ENCODE data around the gene MEIS2.

The MEIS2 gene

DNA sequence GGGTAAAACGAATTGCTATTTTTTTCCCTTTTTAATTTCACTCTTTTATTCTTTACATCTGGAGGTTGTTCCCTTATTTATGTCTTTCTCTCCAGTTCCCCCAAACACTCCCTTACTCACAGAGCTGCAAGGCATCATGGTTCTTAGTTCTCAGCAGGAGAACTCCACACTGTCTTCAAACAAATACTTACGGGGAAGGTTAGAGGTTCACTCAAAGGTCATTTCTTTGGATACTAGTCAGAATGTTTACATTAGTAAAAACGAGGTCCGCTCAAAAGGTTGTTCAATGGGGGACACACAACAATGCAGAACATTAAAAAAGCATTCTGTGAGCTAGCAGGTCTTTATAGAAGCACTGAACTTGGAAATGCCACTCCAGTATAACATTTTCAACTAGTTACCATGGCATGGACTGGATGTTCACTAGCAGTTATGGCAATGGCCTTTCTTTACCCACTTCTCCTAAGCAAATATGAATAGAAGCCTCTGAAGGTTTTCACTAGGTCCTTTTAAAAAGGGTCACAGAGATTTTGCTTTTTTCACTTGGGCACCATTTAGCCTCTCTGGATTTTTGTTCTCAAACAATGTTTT, 201.7 kb downstream of the MEIS2 start:
- Histone ChIP-seq H3K27ac (ENCODE audit: low read length) (no peak overlapping the region), H3K4me3 (ENCODE audit: low read depth in 1 of 2, low read length in 2 of 2) (no peak overlapping the region), H3K9me3 (ENCODE audit: insufficient read depth, low read length, severe bottlenecking) (no peaks in the 10 kb centered on the region), H3K4me2 (ENCODE audit: insufficient read depth, low read length) (no peak overlapping the region), H3K79me2 (ENCODE audit: insufficient read depth, low read length) (no peaks in the 10 kb centered on the region), H3K27me3 (ENCODE audit: insufficient read depth, low read length, poor library complexity) (no peaks in the 10 kb centered on the region), H3K36me3 (ENCODE audit: insufficient read depth, low read length) (no peaks in the 10 kb centered on the region), H3K4me1 (ENCODE audit: insufficient read depth, low read length) (no peaks in the 10 kb centered on the region), H4K20me1 (ENCODE audit: insufficient read depth, low read length) (no peaks in the 10 kb centered on the region), H2AFZ (ENCODE audit: low read depth, low read length) (no peak overlapping the region), H3K9ac (ENCODE audit: low read depth, low read length) (no peak overlapping the region)
- TF ChIP-seq, protein P1, sequence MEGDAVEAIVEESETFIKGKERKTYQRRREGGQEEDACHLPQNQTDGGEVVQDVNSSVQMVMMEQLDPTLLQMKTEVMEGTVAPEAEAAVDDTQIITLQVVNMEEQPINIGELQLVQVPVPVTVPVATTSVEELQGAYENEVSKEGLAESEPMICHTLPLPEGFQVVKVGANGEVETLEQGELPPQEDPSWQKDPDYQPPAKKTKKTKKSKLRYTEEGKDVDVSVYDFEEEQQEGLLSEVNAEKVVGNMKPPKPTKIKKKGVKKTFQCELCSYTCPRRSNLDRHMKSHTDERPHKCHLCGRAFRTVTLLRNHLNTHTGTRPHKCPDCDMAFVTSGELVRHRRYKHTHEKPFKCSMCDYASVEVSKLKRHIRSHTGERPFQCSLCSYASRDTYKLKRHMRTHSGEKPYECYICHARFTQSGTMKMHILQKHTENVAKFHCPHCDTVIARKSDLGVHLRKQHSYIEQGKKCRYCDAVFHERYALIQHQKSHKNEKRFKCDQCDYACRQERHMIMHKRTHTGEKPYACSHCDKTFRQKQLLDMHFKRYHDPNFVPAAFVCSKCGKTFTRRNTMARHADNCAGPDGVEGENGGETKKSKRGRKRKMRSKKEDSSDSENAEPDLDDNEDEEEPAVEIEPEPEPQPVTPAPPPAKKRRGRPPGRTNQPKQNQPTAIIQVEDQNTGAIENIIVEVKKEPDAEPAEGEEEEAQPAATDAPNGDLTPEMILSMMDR (IDR thresholded peaks at IDR 0.05; ENCODE audit: borderline replicate concordance, extremely low read depth, low read length, poor library complexity, severe bottlenecking): no peak
- no peak for TF ChIP-seq EZH2 (IDR thresholded peaks at IDR 0.05; ENCODE audit: borderline replicate concordance, low read depth, low read length, severe bottlenecking)
- DNase-seq (no peak), ATAC-seq (ENCODE audit: insufficient read depth, low read depth) (no peak)

DNA sequence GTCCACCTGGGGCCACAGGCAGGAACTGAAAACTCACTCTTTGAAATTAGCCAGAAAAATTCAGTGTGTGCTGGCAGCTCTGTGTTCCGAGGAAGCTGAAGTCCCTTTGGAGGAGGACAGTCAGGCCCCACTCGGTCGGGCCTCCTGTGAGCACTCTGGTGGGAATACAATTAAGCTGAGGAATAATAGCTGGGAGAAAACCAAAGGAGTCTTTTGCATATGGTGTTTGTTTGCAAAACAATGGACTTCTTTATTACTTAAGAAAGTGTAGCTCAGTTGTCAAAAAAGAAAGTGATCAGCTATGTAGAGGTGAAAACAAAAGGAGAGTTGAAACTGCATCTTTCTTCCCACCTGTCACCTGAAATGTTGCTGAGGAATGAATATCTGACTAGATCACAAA, 202.5 kb downstream of the MEIS2 start:
- Histone ChIP-seq H3K9me3 (ENCODE audit: insufficient read depth, low read length, severe bottlenecking) (no peaks in the 10 kb centered on the region), H3K4me2 (ENCODE audit: insufficient read depth, low read length) (no peak overlapping the region), H3K27ac (ENCODE audit: low read length) (no peak overlapping the region), H4K20me1 (ENCODE audit: insufficient read depth, low read length) (no peaks in the 10 kb centered on the region), H2AFZ (ENCODE audit: low read depth, low read length) (no peak overlapping the region), H3K4me3 (ENCODE audit: low read depth in 1 of 2, low read length in 2 of 2) (no peak overlapping the region), H3K36me3 (ENCODE audit: insufficient read depth, low read length) (no peaks in the 10 kb centered on the region), H3K9ac (ENCODE audit: low read depth, low read length) (no peak overlapping the region), H3K79me2 (ENCODE audit: insufficient read depth, low read length) (no peaks in the 10 kb centered on the region), H3K4me1 (ENCODE audit: insufficient read depth, low read length) (no peaks in the 10 kb centered on the region), H3K27me3 (ENCODE audit: insufficient read depth, low read length, poor library complexity) (no peaks in the 10 kb centered on the region)
- no peak for DNase-seq
- no peak for ATAC-seq (ENCODE audit: insufficient read depth, low read depth)
- no peak for TF ChIP-seq EZH2 (IDR thresholded peaks at IDR 0.05; ENCODE audit: borderline replicate concordance, low read depth, low read length, severe bottlenecking)
- TF ChIP-seq, protein P1 (IDR thresholded peaks at IDR 0.05; ENCODE audit: borderline replicate concordance, extremely low read depth, low read length, poor library complexity, severe bottlenecking): no peak

GRCh38 chr15:36896949-36897348, 203.4 kb downstream of the MEIS2 start:
- H3K4me1 ChIP-seq (ENCODE audit: insufficient read depth, low read length): no peaks in the 10 kb centered on the region
- H3K79me2 ChIP-seq (ENCODE audit: insufficient read depth, low read length): no peaks in the 10 kb centered on the region
- no peaks in the 10 kb centered on the region for H4K20me1 ChIP-seq (ENCODE audit: insufficient read depth, low read length)

More at GRCh38 chr15:36896949-36897348, 203.4 kb downstream of the MEIS2 start:
- H2AFZ ChIP-seq (ENCODE audit: low read depth, low read length): no peak overlapping the region
- H3K36me3 ChIP-seq (ENCODE audit: insufficient read depth, low read length): no peaks in the 10 kb centered on the region
- no peak for DNase-seq
- no peak for ATAC-seq (ENCODE audit: insufficient read depth, low read depth)
- no peak overlapping the region for H3K4me2 ChIP-seq (ENCODE audit: insufficient read depth, low read length)
- no peak overlapping the region for H3K27ac ChIP-seq (ENCODE audit: low read length)
- no peak overlapping the region for H3K4me3 ChIP-seq (ENCODE audit: low read depth in 1 of 2, low read length in 2 of 2)
- H3K9me3 ChIP-seq (ENCODE audit: insufficient read depth, low read length, severe bottlenecking): no peaks in the 10 kb centered on the region
- H3K9ac ChIP-seq (ENCODE audit: low read depth, low read length): no peak overlapping the region
- no peaks in the 10 kb centered on the region for H3K27me3 ChIP-seq (ENCODE audit: insufficient read depth, low read length, poor library complexity)
- TF ChIP-seq, protein P1 (IDR thresholded peaks at IDR 0.05; ENCODE audit: borderline replicate concordance, extremely low read depth, low read length, poor library complexity, severe bottlenecking): no peak
- TF ChIP-seq EZH2 (IDR thresholded peaks at IDR 0.05; ENCODE audit: borderline replicate concordance, low read depth, low read length, severe bottlenecking): no peak

All from DND-41 (cell line).